GM13976 (cell line): Measurements from ENCODE around the gene BCKDHB.

ENCODE experiments used
- DNase-seq: peaks from one replicate; pipeline ENCODE4 v3.0.0; 2012; ENCODE audit warnings: low spot score
- in situ Hi-C: fragments of 300-500 bp; cut with MboI; formaldehyde crosslinking; loops from one replicate; pipeline ENCODE4 v1.12.0; 2022; ENCODE audit warnings: low sequenced_read_pairs, mixed read lengths, inconsistent platforms; ENCODE audit not compliant: unreplicated experiment
- TF ChIP-seq, protein P1 (sequence below): IDR thresholded peaks from 2 replicates; pipeline ENCODE4 v1.5.1; 2012; ENCODE audit warnings: borderline replicate concordance, mild to moderate bottlenecking; ENCODE audit not compliant: insufficient read depth; ENCODE audit errors: extremely low read depth, missing control alignments, control extremely low read depth

The BCKDHB gene

DNA sequence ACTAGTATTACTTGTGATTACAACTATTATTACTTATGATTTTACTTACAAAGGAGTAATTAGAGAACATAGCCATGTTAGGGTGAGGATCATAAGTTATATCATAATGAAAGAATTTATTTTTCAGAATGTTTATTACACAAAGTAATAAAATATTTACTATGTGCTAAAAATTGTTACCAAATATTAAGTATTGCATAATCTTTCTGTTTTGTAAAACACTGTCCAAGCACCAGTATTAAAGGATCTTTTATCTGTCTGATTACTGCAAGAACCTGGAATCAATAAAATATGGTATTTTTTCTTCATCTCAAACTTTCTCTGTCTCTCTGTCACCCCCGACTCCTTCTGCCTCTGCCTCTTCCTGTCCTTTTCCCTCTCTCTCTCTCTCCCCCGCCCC, 250.1 kb downstream of the BCKDHB start:
- TF ChIP-seq, protein P1, sequence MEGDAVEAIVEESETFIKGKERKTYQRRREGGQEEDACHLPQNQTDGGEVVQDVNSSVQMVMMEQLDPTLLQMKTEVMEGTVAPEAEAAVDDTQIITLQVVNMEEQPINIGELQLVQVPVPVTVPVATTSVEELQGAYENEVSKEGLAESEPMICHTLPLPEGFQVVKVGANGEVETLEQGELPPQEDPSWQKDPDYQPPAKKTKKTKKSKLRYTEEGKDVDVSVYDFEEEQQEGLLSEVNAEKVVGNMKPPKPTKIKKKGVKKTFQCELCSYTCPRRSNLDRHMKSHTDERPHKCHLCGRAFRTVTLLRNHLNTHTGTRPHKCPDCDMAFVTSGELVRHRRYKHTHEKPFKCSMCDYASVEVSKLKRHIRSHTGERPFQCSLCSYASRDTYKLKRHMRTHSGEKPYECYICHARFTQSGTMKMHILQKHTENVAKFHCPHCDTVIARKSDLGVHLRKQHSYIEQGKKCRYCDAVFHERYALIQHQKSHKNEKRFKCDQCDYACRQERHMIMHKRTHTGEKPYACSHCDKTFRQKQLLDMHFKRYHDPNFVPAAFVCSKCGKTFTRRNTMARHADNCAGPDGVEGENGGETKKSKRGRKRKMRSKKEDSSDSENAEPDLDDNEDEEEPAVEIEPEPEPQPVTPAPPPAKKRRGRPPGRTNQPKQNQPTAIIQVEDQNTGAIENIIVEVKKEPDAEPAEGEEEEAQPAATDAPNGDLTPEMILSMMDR: no peak
- DNase-seq: no peak
- in situ Hi-C loops: no loop called here

DNA sequence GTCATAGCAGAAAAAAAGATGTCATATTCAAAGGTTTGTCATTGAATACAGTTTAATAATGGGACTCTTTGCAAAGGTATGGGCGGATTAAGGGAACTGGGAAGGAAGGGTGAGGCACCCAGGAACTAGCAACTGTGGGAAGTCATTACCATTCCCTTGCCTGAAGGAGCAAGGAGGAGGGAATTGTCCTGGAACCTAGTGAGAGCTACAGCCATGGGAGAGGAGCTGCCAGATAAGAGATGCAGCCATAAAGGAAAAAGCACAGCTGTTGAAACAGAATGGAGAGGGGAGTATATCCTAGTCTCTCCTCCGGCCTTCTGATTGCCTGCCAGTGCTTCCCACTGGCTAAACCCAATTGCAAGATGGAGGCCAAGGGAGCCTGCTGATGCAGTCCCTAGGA, 250.6 kb downstream of the BCKDHB start:
- TF ChIP-seq, protein P1: no peak
- in situ Hi-C loops: no loop called here
- DNase-seq: no peak

DNA sequence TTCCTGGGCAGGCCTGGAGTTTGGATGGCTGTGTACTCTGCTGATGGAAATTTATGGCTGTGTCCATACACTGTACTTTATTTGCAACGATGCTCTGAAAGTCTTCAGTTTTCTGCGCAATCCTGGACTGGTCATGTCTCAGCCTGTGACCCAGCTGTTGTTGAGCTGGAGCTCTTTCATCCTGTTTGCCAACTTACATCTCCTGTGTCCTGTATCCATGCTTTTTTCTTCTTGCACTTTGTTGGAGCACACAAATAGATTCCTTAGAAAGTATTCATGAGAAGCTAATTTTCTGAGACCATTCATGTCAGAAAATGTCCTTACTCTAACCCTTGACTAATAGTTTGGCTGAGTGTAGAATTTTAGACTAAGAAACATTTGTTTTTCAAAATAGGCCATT, 251.2 kb downstream of the BCKDHB start:
- TF ChIP-seq, protein P1: no peak
- in situ Hi-C loops: no loop called here
- no peak for DNase-seq

DNA sequence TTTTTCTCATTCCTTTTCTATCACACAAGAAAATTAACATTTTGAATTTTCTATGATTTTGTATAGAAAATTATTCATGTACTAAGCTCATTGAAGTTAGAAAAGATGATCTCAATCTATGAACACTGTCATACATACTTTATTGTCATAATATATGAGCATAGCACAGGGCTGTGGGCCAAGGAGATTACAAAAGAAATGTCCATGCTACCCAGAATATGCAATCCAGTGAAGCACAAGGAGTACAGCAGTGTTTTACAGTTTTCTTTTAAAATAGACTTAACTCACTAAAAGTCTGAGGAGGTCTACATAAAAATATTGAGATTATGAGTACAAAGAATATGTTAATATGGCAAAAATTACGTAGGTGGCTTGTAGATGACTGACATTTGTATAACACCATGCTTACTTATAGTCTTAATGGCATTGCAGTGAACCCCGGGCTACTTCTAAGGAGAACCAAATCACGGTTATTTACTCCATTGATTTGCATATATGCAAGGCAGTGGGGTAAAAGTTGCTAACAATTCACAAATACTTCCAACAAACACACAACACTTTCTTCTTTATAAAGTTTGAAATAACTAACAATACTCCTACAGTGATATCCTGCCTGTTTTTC, 257.1 kb downstream of the BCKDHB start:
- in situ Hi-C loops: no loop called here
- no peak for DNase-seq
- TF ChIP-seq, protein P1: no peak

DNA sequence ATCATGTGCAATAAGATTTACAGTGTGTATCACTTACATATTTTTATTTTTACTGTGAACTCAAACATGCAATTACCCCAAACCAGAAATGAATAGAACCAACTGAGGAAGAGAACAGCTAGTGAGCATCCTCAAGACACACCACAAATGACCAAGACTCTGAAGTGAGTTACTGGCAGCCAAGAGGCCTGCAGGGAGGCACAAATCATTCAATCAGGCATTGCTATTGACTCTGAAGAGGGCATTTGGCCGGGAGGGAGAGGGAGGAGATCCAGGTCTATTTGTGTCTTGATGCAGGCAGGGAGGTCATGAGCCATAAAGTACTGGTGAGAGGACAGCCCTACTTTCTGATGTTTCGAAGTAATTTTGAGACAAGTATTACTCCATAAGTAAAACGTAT, 257.7 kb downstream of the BCKDHB start:
- DNase-seq: no peak
- TF ChIP-seq, protein P1: no peak
- in situ Hi-C loops: no loop called here

DNA sequence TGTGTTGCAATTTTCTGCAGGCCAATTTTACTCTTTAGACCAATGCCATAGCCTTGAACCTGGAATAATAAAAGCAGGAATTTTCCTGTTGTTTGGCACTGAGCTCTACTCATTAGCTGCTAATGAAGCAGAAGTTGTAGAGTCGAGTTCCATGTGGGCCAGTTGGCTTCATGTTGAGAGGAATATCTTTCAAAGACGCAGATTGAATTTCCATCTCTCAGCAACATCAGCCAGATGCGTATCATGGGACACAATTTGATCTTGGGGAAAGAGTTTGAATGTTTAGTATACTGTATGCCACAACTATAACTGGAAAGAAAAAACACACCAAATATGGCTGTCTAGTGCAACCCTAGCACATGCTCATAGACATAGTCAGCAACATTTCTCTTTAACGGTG, 259.6 kb downstream of the BCKDHB start:
- TF ChIP-seq, protein P1: no peak
- in situ Hi-C loops: no loop called here
- no peak for DNase-seq
